Activated CD4-positive, alpha-beta T cell treated with anti-CD3 and anti-CD28 coated beads for 36 hours (primary cell): Measurements from ENCODE around the gene CCND3. TPM values are rescaled to one million over a fixed set of nuclear protein-coding genes. Genes with fewer than 3 reads are reported as not detected.

ENCODE experiments used
- total RNA-seq, 2 experiments: library from RNA; stranded (reverse); gene quantifications; one replicate each; pipeline ENCODE4 v1.2.3, GENCODE V29; 2021

Gene CCND3
- total RNA-seq, 2 experiments from 2014 or later, result 625 to 806 TPM

Other genes starting within 250 kb of the CCND3 start
- gene TFEB, start 206.2 kb downstream of the CCND3 start, total RNA-seq, result 1 to 10 TPM; 8.5 to 9.2 TPM
- not detected for gene PGC, start 194.4 kb downstream of the CCND3 start, total RNA-seq
- gene FRS3, start 161.9 kb downstream of the CCND3 start, total RNA-seq, result 1 to 10 TPM; 4.8 to 5.6 TPM
- not detected for gene PRICKLE4, start 161.0 kb downstream of the CCND3 start, total RNA-seq
- 100 to 1,000 TPM; 282 to 345 TPM for gene TOMM6, start 154.1 kb downstream of the CCND3 start, total RNA-seq
- 1 to 10 TPM; 5.6 to 7.3 TPM for gene USP49, start 46.4 kb downstream of the CCND3 start, total RNA-seq
- 10 to 100 TPM; 19.4 to 21.6 TPM for gene MED20, start 20.7 kb downstream of the CCND3 start, total RNA-seq
- 10 to 100 TPM; 51.6 to 56.0 TPM for gene BYSL, start 20.3 kb downstream of the CCND3 start, total RNA-seq
- gene TAF8, start 108.7 kb upstream of the CCND3 start, total RNA-seq, result 10 to 100 TPM; 52.3 to 53.1 TPM
- under 1 TPM; 0.14 TPM for gene C6orf132, start 200.8 kb upstream of the CCND3 start, total RNA-seq
- not detected for gene GUCA1A, start 231.6 kb upstream of the CCND3 start, total RNA-seq